Tibial artery (tissue), 4 donors: ENCODE data around the gene PLCD1.

ENCODE experiments used
- DNase-seq, 2 donors: peaks; one replicate each; pipeline ENCODE4 v3.0.0-alpha.2; 2019
- H3K27ac ChIP-seq, 2 donors: fragments of 200-600 bp; sonication (generic) in 1 of 2; 1 replicate in 1 of 2; 2 replicates in 1 of 2; pipeline ENCODE4 v1.5.1; 2018 to 2019; ENCODE audit warnings: mild to moderate bottlenecking in 1 of 2
- H3K27me3 ChIP-seq, 2 donors: fragments of 200-600 bp; sonication (generic) in 1 of 2; one replicate each; pipeline versions ENCODE4 v1.5.1 to v1.6.0; 2016 to 2019
- H3K36me3 ChIP-seq, 3 donors: fragments of 200-600 bp; sonication (generic) in 2 of 3; one replicate each; pipeline ENCODE4 v1.5.1; 2016 to 2019; ENCODE audit warnings: mild to moderate bottlenecking in 2 of 3
- H3K4me1 ChIP-seq, 4 donors: fragments of 200-600 bp; sonication (generic) in 2 of 4; 1 replicate in 3 of 4; 2 replicates in 1 of 4; pipeline ENCODE4 v1.5.1; 2016 to 2019
- H3K4me3 ChIP-seq, 2 donors: fragments of 200-600 bp; sonication (generic) in 1 of 2; 1 replicate in 1 of 2; 2 replicates in 1 of 2; pipeline ENCODE4 v1.5.1; 2018 to 2019; ENCODE audit warnings: mild to moderate bottlenecking in 2 of 2
- H3K9me3 ChIP-seq, 3 donors: fragments of 200-600 bp; sonication (generic) in 1 of 3; one replicate each; pipeline ENCODE4 v1.5.1; 2016 to 2019
- intact Hi-C: fragments of 100-400 bp; cut with DNase I; formaldehyde crosslinking; loops from one replicate; pipeline ENCODE4 v1.15.0; 2023; ENCODE audit warnings: low total_unique reads
- TF ChIP-seq, protein P1 (sequence below), 2 experiments: fragments of 200-600 bp in 1 of 2; fragments of 450-650 bp in 1 of 2; IDR thresholded peaks; one replicate each; pipeline ENCODE4 v1.5.1; 2017 to 2019; ENCODE audit warnings: antibody characterized with exemption in 2 of 2, mild to moderate bottlenecking in 1 of 2, moderate library complexity in 1 of 2

PLCD1 gene

DNA sequence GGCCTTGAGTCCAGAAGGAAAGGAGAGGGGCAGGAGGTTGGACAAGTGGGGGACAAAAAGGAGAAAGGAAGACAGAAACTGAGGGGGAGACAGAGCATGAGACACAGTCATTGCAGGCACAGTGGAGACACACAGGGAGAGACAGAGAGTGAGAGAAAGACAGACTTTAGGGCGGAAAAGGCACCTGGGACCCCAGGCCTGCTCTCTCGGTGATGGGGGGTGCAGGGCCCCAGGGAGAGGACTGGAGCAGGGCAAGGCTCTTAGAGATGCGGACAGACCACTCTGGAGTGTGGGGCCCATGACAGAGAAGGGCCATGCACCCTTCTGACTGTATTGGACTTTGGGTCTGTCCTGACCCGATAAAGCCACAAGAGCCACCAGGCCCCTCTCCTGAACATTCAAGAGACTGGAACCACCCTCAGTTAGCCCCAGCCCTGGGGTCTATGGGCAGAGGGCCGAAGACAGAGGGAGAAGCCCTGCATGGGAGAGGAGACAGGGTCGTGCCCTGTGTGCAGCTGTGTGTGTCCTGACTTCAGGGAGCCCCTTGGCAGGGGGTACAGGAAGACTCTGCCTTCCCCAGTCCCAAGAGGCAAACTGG lies 12.5 kb downstream of the PLCD1 start:
- no peak overlapping the region for H3K27ac ChIP-seq
- intact Hi-C loops, result no loop called here
- no peaks in the 10 kb centered on the region for H3K27me3 ChIP-seq
- H3K4me1 ChIP-seq, result no peaks in the 10 kb centered on the region
- no peaks in the 10 kb centered on the region for H3K9me3 ChIP-seq
- peaks cover 40 to 82% (median 78%) of the 10 kb centered on the region in 3 donors for H3K36me3 ChIP-seq
- peak in 1 of 2 donors; percentile 54 for DNase-seq
- no peak overlapping the region for H3K4me3 ChIP-seq
- TF ChIP-seq, protein P1, sequence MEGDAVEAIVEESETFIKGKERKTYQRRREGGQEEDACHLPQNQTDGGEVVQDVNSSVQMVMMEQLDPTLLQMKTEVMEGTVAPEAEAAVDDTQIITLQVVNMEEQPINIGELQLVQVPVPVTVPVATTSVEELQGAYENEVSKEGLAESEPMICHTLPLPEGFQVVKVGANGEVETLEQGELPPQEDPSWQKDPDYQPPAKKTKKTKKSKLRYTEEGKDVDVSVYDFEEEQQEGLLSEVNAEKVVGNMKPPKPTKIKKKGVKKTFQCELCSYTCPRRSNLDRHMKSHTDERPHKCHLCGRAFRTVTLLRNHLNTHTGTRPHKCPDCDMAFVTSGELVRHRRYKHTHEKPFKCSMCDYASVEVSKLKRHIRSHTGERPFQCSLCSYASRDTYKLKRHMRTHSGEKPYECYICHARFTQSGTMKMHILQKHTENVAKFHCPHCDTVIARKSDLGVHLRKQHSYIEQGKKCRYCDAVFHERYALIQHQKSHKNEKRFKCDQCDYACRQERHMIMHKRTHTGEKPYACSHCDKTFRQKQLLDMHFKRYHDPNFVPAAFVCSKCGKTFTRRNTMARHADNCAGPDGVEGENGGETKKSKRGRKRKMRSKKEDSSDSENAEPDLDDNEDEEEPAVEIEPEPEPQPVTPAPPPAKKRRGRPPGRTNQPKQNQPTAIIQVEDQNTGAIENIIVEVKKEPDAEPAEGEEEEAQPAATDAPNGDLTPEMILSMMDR (IDR thresholded peaks at IDR 0.05), result no peak

DNA sequence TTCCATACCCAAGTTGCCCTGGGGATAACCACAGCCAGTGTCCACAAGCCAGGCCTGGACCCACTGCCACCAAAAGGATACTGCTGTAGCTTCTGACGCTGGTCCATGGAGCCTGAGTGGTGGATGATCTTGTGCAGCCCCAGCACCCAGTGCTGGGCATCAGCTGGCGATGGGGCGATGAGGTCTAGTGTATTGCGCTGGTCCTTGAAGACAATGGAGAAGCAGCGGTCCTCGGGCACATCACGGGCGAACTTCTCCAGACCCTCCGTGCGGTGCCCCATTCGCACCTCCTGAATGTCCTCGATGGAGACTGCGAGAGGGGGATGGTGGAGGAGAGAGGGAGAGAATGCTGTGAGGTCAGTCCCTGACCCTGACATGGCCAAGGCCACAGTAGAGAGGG lies 13.0 kb downstream of the PLCD1 start:
- H3K4me3 ChIP-seq, result no peak overlapping the region
- intact Hi-C loops, result no loop called here
- H3K36me3 ChIP-seq, result peaks cover 42 to 87% (median 81%) of the 10 kb centered on the region in 3 donors
- TF ChIP-seq, protein P1 (IDR thresholded peaks at IDR 0.05), result no peak
- H3K27me3 ChIP-seq, result no peaks in the 10 kb centered on the region
- no peak overlapping the region for H3K27ac ChIP-seq
- H3K9me3 ChIP-seq, result no peaks in the 10 kb centered on the region
- DNase-seq, result peak in 1 of 2 donors; percentile 55
- H3K4me1 ChIP-seq, result no peaks in the 10 kb centered on the region

- TF ChIP-seq, protein P1 (IDR thresholded peaks at IDR 0.05), result no peak
- DNase-seq, result peak in 1 of 2 donors; percentile 33
- Histone ChIP-seq H3K9me3 (no peaks in the 10 kb centered on the region), H3K36me3 (peaks cover 46 to 91% (median 85%) of the 10 kb centered on the region in 3 donors), H3K4me3 (no peak overlapping the region), H3K27me3 (no peaks in the 10 kb centered on the region), H3K27ac (no peak overlapping the region), H3K4me1 (no peaks in the 10 kb centered on the region)
- intact Hi-C loops, result no loop called here
These were observed 13.5 kb downstream of the PLCD1 start for GRCh38 chr3:38015984-38016383.

DNA sequence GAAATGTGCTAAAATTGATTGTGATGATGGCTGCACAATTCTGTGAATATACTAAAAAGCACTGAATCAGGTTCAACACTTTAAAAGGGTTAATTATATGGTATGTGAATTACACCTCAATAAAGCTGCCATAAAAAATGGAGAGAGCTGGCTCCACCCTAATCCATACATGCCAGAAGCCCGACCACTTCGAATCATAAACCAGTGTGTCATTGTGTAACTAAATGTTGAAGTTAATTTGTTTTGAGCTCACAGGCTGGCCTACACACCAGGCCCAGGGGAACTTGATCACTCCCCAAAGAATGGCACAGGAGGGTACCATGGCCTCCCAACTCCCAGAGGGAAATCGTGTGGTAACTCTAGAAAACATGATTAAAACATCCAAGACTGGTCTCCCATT lies 14.0 kb downstream of the PLCD1 start:
- Histone ChIP-seq H3K36me3 (peaks cover 51 to 95% (median 90%) of the 10 kb centered on the region in 3 donors), H3K27ac (no peak overlapping the region), H3K9me3 (no peaks in the 10 kb centered on the region), H3K4me1 (no peaks in the 10 kb centered on the region), H3K4me3 (no peak overlapping the region), H3K27me3 (no peaks in the 10 kb centered on the region)
- TF ChIP-seq, protein P1 (IDR thresholded peaks at IDR 0.05), result no peak
- intact Hi-C loops, result no loop called here
- no peak for DNase-seq

GRCh38 chr3:38011111-38011510 lies 18.3 kb downstream of the PLCD1 start:
- Histone ChIP-seq H3K27me3 (no peaks in the 10 kb centered on the region), H3K36me3 (peaks cover 43 to 95% (median 84%) of the 10 kb centered on the region in 3 donors), H3K4me1 (no peaks in the 10 kb centered on the region), H3K27ac (no peak overlapping the region), H3K4me3 (no peak overlapping the region), H3K9me3 (no peaks in the 10 kb centered on the region)
- peak in 1 of 2 donors; percentile 60 for DNase-seq
- TF ChIP-seq, protein P1 (IDR thresholded peaks at IDR 0.05), result no peak
- intact Hi-C loops, result no loop called here
